Measurements from ENCODE around the gene LLGL1.

The LLGL1 gene

DNA sequence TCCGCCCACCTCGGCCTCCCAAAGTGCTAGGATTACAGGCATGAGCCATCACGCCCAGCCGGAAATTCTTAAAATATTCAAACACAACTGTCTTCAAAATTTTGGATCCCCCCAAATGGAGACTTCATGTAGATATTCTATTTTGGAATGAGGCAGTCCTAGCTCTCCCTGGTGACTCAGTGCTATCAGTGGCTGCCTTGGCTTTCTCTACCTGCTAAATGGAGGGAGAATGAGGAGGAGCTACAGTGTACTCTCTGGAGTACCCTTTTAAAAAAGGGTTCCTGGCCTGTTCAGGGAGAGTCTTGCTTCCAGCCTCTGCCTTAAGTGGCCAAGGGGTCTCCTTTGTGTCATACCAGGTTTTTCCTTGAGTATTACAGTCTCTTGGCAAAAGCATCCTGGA is 31.0 kb upstream of the LLGL1 start:
- Histone ChIP-seq H3K27ac (ENCODE audit: low read depth, low read length) (no peak overlapping the region), H3K36me3 (ENCODE audit: control insufficient read depth in 1 of 2, insufficient read depth in 2 of 2, low read length in 2 of 2) (peaks cover 30 to 61% of the 10 kb centered on the region in 2 donors), H3K9me3 (ENCODE audit: control insufficient read depth in 1 of 2, low read length in 2 of 2) (no peaks in the 10 kb centered on the region), H3K27me3 (ENCODE audit: control insufficient read depth in 1 of 2, insufficient read depth in 2 of 2, low read length in 2 of 2) (no peaks in the 10 kb centered on the region), H3K4me1 (ENCODE audit: control insufficient read depth in 1 of 2, insufficient read depth in 2 of 2, low read length in 2 of 2) (peaks cover 30% of the 10 kb centered on the region in 2 donors), H3K4me3 (ENCODE audit: low read depth in 1 of 2, low read length in 2 of 2) (no peak overlapping the region), H3K9ac (ENCODE audit: low read depth in 1 of 2, low read length in 2 of 2) (no peak overlapping the region)

DNA sequence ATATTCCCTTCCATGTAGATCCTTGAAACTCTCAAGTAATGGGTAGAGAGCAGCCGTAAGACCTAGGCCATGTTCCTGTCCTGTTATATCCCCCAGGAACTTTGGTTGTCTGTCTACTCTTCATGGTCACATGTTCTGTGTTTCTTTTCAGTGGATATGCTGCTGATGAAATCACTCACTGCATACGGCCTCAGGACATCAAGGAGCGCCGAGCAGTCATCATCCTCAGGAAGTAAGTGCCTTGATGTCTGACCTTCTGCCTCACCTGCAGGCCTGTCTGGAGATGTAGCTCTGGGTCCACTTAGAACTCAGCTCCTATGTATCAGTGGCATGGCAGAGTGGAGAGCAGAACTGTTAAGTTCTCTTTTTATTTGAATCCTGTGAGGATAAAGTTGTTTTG is 30.6 kb upstream of the LLGL1 start:
- H3K27ac ChIP-seq (ENCODE audit: low read depth, low read length), result no peak overlapping the region
- H3K4me1 ChIP-seq (ENCODE audit: control insufficient read depth in 1 of 2, insufficient read depth in 2 of 2, low read length in 2 of 2), result peaks cover 26% of the 10 kb centered on the region in 2 donors
- no peak overlapping the region for H3K9ac ChIP-seq (ENCODE audit: low read depth in 1 of 2, low read length in 2 of 2)

DNA sequence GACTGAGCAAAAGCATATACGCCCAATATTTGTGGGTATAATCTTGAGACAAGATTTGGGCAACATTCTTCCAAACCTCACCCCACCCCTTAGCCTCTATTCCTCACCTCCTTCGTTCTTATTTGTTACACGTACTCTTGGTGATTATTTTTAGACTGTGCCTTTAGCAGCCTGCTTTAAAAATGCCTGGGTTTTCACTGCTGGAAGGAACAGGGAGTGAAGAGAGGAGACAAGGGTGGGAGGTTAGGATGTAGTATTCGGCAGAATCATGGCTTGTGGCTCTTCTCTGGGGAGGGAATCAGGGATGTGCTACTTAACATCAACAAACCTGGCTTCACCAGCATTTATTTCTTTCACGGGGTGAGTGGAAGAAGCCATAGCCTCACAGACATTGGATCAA is 30.2 kb upstream of the LLGL1 start:
- Histone ChIP-seq H3K27ac (ENCODE audit: low read depth, low read length) (no peak overlapping the region), H3K9ac (ENCODE audit: low read depth in 1 of 2, low read length in 2 of 2) (no peak overlapping the region), H3K4me3 (ENCODE audit: low read depth in 1 of 2, low read length in 2 of 2) (no peak overlapping the region), H3K27me3 (ENCODE audit: control insufficient read depth in 1 of 2, insufficient read depth in 2 of 2, low read length in 2 of 2) (no peaks in the 10 kb centered on the region), H3K9me3 (ENCODE audit: control insufficient read depth in 1 of 2, low read length in 2 of 2) (no peaks in the 10 kb centered on the region), H3K36me3 (ENCODE audit: control insufficient read depth in 1 of 2, insufficient read depth in 2 of 2, low read length in 2 of 2) (peaks cover 32 to 60% of the 10 kb centered on the region in 2 donors), H3K4me1 (ENCODE audit: control insufficient read depth in 1 of 2, insufficient read depth in 2 of 2, low read length in 2 of 2) (peaks cover 22% of the 10 kb centered on the region in 2 donors)

More for the DNA sequence above, 30.6 kb upstream of the LLGL1 start:
- no peaks in the 10 kb centered on the region for H3K27me3 ChIP-seq (ENCODE audit: control insufficient read depth in 1 of 2, insufficient read depth in 2 of 2, low read length in 2 of 2)
- H3K36me3 ChIP-seq (ENCODE audit: control insufficient read depth in 1 of 2, insufficient read depth in 2 of 2, low read length in 2 of 2), result peaks cover 30 to 61% of the 10 kb centered on the region in 2 donors
- no peak overlapping the region for H3K4me3 ChIP-seq (ENCODE audit: low read depth in 1 of 2, low read length in 2 of 2)
- no peaks in the 10 kb centered on the region for H3K9me3 ChIP-seq (ENCODE audit: control insufficient read depth in 1 of 2, low read length in 2 of 2)

DNA sequence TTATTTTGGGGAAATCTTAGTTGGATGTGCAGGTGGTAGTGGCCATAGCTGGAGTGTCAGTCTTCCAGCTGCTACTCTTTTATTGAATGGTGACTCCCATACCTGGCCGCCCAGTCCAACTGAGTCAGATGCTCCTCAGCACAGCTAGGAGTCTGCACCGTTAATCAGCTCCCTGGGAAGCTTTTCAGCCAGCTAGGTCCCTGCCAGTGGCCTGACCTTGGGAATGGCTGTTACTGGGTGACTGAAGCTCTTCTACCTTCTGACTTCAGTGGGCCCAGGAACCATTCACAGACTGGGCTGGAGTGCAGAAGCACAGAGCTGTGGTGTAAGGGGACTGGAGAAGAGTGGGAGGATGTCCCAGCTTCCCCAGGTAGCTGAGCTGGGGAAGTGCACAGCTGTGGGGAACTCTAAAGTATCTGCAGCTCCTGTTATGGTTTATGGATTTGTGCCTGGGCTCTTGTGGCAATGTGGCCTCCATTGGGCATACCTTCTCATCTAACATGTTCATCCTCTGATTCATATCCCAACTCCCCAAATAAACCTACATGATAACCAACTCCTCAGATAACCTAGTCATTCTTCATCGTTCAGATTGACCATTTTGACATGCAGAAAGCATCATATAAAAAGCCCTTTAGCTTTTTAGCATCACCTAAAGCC is 27.8 kb upstream of the LLGL1 start:
- H3K36me3 ChIP-seq (ENCODE audit: control insufficient read depth in 1 of 2, insufficient read depth in 2 of 2, low read length in 2 of 2), result peaks cover 30 to 77% of the 10 kb centered on the region in 2 donors
- no peak overlapping the region for H3K27ac ChIP-seq (ENCODE audit: low read depth, low read length)
- H3K27me3 ChIP-seq (ENCODE audit: control insufficient read depth in 1 of 2, insufficient read depth in 2 of 2, low read length in 2 of 2), result no peaks in the 10 kb centered on the region
- H3K9ac ChIP-seq (ENCODE audit: low read depth in 1 of 2, low read length in 2 of 2), result no peak overlapping the region
- peaks cover 5% of the 10 kb centered on the region in 2 donors for H3K4me1 ChIP-seq (ENCODE audit: control insufficient read depth in 1 of 2, insufficient read depth in 2 of 2, low read length in 2 of 2)
- H3K9me3 ChIP-seq (ENCODE audit: control insufficient read depth in 1 of 2, low read length in 2 of 2), result no peaks in the 10 kb centered on the region
- no peak overlapping the region for H3K4me3 ChIP-seq (ENCODE audit: low read depth in 1 of 2, low read length in 2 of 2)

DNA sequence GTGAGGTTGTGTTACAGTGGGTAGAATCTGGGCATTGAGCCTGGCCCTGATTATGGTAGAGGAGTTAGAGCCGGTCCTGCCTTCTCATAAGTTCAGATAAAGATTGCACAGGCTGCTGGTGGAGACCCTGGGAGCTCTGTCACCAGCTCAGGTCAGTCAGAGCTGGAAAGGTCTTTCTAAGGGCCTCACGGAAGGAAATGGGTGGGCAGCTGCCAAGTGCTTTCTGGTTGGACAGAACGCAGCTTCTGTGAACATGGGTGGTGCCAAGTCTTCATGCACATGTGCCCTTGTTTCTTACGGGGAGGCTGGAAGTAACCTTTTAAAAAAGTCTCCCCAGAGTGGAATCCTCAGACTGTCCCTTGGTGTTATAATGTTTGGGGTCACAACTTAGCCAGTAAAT is 26.9 kb upstream of the LLGL1 start:
- Histone ChIP-seq H3K4me1 (ENCODE audit: control insufficient read depth in 1 of 2, insufficient read depth in 2 of 2, low read length in 2 of 2) (peaks cover 5 to 9% of the 10 kb centered on the region in 2 donors), H3K9me3 (ENCODE audit: control insufficient read depth in 1 of 2, low read length in 2 of 2) (no peaks in the 10 kb centered on the region), H3K36me3 (ENCODE audit: control insufficient read depth in 1 of 2, insufficient read depth in 2 of 2, low read length in 2 of 2) (peaks cover 30 to 81% of the 10 kb centered on the region in 2 donors), H3K27ac (ENCODE audit: low read depth, low read length) (no peak overlapping the region), H3K9ac (ENCODE audit: low read depth in 1 of 2, low read length in 2 of 2) (no peak overlapping the region), H3K4me3 (ENCODE audit: low read depth in 1 of 2, low read length in 2 of 2) (no peak overlapping the region), H3K27me3 (ENCODE audit: control insufficient read depth in 1 of 2, insufficient read depth in 2 of 2, low read length in 2 of 2) (no peaks in the 10 kb centered on the region)

DNA sequence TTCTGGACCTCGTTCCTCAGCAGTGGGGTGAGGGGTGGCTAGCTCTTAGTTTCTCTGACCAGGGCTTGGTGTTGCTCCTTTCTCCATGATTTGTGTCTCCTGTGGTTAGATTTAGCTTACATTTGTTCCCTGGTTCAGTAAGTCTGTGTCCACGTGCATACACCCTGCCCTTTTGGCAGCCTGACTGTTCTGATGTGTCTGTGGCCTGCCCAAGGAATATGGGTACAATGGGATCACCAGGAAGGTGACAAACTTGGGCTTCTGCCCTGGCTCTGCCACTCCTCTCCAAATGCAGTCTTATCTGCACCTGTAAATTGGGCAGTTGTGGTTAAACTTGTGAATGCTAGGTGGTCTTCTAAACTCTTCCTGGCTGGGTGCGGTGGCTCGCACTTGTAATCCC is 24.3 kb upstream of the LLGL1 start:
- H3K9ac ChIP-seq (ENCODE audit: low read depth in 1 of 2, low read length in 2 of 2), result no peak overlapping the region
- peaks cover 5 to 9% of the 10 kb centered on the region in 2 donors for H3K4me1 ChIP-seq (ENCODE audit: control insufficient read depth in 1 of 2, insufficient read depth in 2 of 2, low read length in 2 of 2)
- H3K9me3 ChIP-seq (ENCODE audit: control insufficient read depth in 1 of 2, low read length in 2 of 2), result no peaks in the 10 kb centered on the region
- peaks cover 28 to 80% of the 10 kb centered on the region in 2 donors for H3K36me3 ChIP-seq (ENCODE audit: control insufficient read depth in 1 of 2, insufficient read depth in 2 of 2, low read length in 2 of 2)
- no peak overlapping the region for H3K4me3 ChIP-seq (ENCODE audit: low read depth in 1 of 2, low read length in 2 of 2)
- no peak overlapping the region for H3K27ac ChIP-seq (ENCODE audit: low read depth, low read length)
- no peaks in the 10 kb centered on the region for H3K27me3 ChIP-seq (ENCODE audit: control insufficient read depth in 1 of 2, insufficient read depth in 2 of 2, low read length in 2 of 2)

DNA sequence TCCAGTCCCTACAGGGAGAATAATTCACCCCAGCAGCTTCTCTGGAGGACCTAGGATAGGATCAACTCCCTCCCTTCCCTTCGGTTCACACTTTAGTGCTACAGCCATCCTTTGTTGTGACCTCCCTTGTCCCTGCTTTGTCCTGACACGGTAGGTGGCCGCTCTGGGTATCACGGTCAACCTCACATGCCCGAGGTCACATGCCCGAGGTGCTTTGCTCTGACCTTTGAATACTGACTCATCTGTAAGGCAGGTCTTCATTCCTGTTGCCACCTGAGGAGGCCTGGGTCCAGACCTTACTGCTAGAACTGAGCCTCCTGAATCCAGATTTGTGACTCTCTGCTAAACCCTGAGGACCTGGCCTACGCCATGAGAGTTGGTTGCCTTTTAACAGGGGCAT is 22.1 kb upstream of the LLGL1 start:
- Histone ChIP-seq H3K4me3 (ENCODE audit: low read depth in 1 of 2, low read length in 2 of 2) (no peak overlapping the region), H3K27ac (ENCODE audit: low read depth, low read length) (no peak overlapping the region), H3K27me3 (ENCODE audit: control insufficient read depth in 1 of 2, insufficient read depth in 2 of 2, low read length in 2 of 2) (no peaks in the 10 kb centered on the region), H3K36me3 (ENCODE audit: control insufficient read depth in 1 of 2, insufficient read depth in 2 of 2, low read length in 2 of 2) (peaks cover 22 to 79% of the 10 kb centered on the region in 2 donors), H3K4me1 (ENCODE audit: control insufficient read depth in 1 of 2, insufficient read depth in 2 of 2, low read length in 2 of 2) (peaks cover 5 to 7% of the 10 kb centered on the region in 2 donors), H3K9ac (ENCODE audit: low read depth in 1 of 2, low read length in 2 of 2) (no peak overlapping the region), H3K9me3 (ENCODE audit: control insufficient read depth in 1 of 2, low read length in 2 of 2) (no peaks in the 10 kb centered on the region)

DNA sequence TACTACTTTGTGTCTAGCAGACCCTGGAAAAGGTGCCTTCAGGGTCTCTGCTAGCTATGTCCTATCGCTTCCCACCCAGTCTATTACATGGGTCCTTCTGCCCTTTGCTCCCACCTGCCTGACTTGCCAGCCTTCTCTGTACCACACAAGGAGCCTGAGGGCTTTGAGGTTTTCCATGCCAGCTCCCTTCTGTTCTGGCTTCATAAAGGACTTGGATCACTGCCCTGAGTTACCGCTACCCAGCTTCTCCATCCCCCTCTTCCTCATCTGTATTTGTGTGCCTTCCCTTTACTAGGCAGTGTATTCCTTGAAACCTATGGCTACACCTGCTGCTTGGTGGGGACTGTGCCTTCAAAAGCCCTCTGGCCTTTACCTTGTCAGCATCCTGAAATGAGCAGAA is 19.6 kb upstream of the LLGL1 start:
- H3K4me1 ChIP-seq (ENCODE audit: control insufficient read depth in 1 of 2, insufficient read depth in 2 of 2, low read length in 2 of 2), result peaks cover 0 to 4% of the 10 kb centered on the region in 2 donors
- no peak overlapping the region for H3K4me3 ChIP-seq (ENCODE audit: low read depth in 1 of 2, low read length in 2 of 2)
- H3K9me3 ChIP-seq (ENCODE audit: control insufficient read depth in 1 of 2, low read length in 2 of 2), result no peaks in the 10 kb centered on the region
- peaks cover 40 to 83% of the 10 kb centered on the region in 2 donors for H3K36me3 ChIP-seq (ENCODE audit: control insufficient read depth in 1 of 2, insufficient read depth in 2 of 2, low read length in 2 of 2)
- no peak overlapping the region for H3K27ac ChIP-seq (ENCODE audit: low read depth, low read length)
- no peak overlapping the region for H3K9ac ChIP-seq (ENCODE audit: low read depth in 1 of 2, low read length in 2 of 2)
- no peaks in the 10 kb centered on the region for H3K27me3 ChIP-seq (ENCODE audit: control insufficient read depth in 1 of 2, insufficient read depth in 2 of 2, low read length in 2 of 2)

DNA sequence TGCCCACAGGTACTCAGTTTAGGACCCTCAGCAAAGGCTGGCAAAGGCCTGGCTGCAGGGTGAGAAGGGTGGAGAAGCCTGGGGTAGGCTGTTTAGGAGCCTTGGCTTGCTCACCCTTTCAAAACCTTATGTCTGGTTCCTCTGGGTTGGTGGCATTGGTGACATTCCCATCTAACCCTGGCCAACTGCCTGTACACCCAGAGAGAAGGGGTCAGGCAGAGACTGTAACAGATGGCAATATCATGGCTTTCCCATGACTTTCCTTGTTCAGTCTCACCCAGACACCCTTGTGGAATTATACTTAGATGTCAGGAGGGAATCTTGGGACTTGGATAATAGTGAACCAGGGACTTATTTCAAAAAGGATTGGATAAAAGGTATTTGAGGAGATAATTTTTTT is 18.5 kb upstream of the LLGL1 start:
- Histone ChIP-seq H3K27ac (ENCODE audit: low read depth, low read length) (no peak overlapping the region), H3K36me3 (ENCODE audit: control insufficient read depth in 1 of 2, insufficient read depth in 2 of 2, low read length in 2 of 2) (peaks cover 42 to 79% of the 10 kb centered on the region in 2 donors), H3K9me3 (ENCODE audit: control insufficient read depth in 1 of 2, low read length in 2 of 2) (no peaks in the 10 kb centered on the region), H3K4me3 (ENCODE audit: low read depth in 1 of 2, low read length in 2 of 2) (no peak overlapping the region), H3K4me1 (ENCODE audit: control insufficient read depth in 1 of 2, insufficient read depth in 2 of 2, low read length in 2 of 2) (peaks cover 0 to 4% of the 10 kb centered on the region in 2 donors), H3K27me3 (ENCODE audit: control insufficient read depth in 1 of 2, insufficient read depth in 2 of 2, low read length in 2 of 2) (no peaks in the 10 kb centered on the region), H3K9ac (ENCODE audit: low read depth in 1 of 2, low read length in 2 of 2) (no peak overlapping the region)

DNA sequence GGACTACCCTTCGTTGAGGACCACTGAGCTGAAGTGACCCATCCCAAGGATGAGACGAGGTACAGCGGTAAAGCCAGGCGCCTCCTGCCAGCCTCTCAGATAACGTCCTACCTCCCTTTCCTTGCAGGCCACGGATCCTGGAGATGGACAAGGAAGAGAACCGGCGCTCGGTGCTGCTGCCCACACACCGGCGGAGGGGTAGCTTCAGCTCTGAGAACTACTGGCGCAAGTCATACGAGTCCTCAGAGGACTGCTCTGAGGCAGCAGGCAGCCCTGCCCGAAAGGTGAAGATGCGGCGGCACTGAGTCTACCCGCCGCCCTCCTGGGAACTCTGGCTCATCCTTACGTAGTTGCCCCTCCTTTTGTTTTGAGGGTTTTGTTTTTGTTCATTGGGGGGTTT is 17.3 kb upstream of the LLGL1 start:
- Histone ChIP-seq H3K27ac (ENCODE audit: low read depth, low read length) (no peak overlapping the region), H3K9me3 (ENCODE audit: control insufficient read depth in 1 of 2, low read length in 2 of 2) (no peaks in the 10 kb centered on the region), H3K9ac (ENCODE audit: low read depth in 1 of 2, low read length in 2 of 2) (no peak overlapping the region), H3K4me3 (ENCODE audit: low read depth in 1 of 2, low read length in 2 of 2) (no peak overlapping the region), H3K4me1 (ENCODE audit: control insufficient read depth in 1 of 2, insufficient read depth in 2 of 2, low read length in 2 of 2) (peaks cover 0 to 1% of the 10 kb centered on the region in 2 donors), H3K36me3 (ENCODE audit: control insufficient read depth in 1 of 2, insufficient read depth in 2 of 2, low read length in 2 of 2) (peaks cover 42 to 74% of the 10 kb centered on the region in 2 donors), H3K27me3 (ENCODE audit: control insufficient read depth in 1 of 2, insufficient read depth in 2 of 2, low read length in 2 of 2) (no peaks in the 10 kb centered on the region)
